Measurements from ENCODE around the gene C4orf51.

DNA sequence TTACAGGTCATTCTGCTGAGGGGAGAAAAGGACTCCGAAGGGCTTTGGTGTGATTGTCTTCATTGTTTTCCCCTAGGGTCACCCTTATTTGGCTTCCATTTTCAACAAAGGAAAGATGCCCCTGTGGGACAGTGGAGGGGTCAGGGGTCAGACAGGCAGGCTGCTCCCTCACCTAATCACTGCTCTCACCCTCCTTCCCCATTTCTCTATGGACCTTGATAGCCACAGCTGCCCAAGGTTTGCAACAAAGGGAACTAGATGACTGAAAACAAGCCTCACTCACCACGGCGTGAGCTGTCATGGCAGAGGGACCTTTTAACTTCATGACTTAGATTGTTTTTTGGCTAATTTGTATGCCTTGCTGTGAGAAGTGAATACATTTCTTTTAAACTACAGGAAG lies 40.7 kb downstream of the C4orf51 start:
- TF ChIP-seq CTCF (IDR thresholded peaks at IDR 0.05), result no peak
- TF ChIP-seq POLR2A (IDR thresholded peaks at IDR 0.05), result no peak
- no peak for TF ChIP-seq POLR2AphosphoS5 (IDR thresholded peaks at IDR 0.05)
- no peak for TF ChIP-seq EP300 (IDR thresholded peaks at IDR 0.05)
